Umbilical cord (tissue), 1 donor: Measurements from ENCODE around the gene SLC44A4. TPM values are rescaled to one million over a fixed set of nuclear protein-coding genes. Genes with fewer than 3 reads are reported as not detected.

Experiments used
- total RNA-seq: library from RNA; depleted of rRNA; stranded (reverse); fragments of >200 nt; gene quantifications from one replicate; pipeline ENCODE4 v1.2.3, GENCODE V29; 2014; ENCODE audit warnings: low replicate concordance; ENCODE audit not compliant: insufficient read depth

SLC44A4 gene
- total RNA-seq, 1 donor from 2014 or later: 0.96 TPM

Other genes starting within 250 kb of the SLC44A4 start
- 58.7 TPM for gene BAG6, start 226.3 kb downstream of the SLC44A4 start, total RNA-seq
- gene APOM, start 223.1 kb downstream of the SLC44A4 start, total RNA-seq: not detected
- 24.1 TPM for gene C6orf47, start 218.2 kb downstream of the SLC44A4 start, total RNA-seq
- 9.6 TPM for gene GPANK1, start 214.0 kb downstream of the SLC44A4 start, total RNA-seq
- 36.6 TPM for gene CSNK2B, start 212.9 kb downstream of the SLC44A4 start, total RNA-seq
- gene LY6G5B, start 209.0 kb downstream of the SLC44A4 start, total RNA-seq: 1.2 TPM
- gene LY6G5C, start 197.9 kb downstream of the SLC44A4 start, total RNA-seq: 0.48 TPM
- gene ABHD16A, start 175.7 kb downstream of the SLC44A4 start, total RNA-seq: 33.7 TPM
- not detected for gene LY6G6F, start 172.1 kb downstream of the SLC44A4 start, total RNA-seq
- gene LY6G6D, start 163.6 kb downstream of the SLC44A4 start, total RNA-seq: not detected
- 3.1 TPM for gene LY6G6C, start 157.3 kb downstream of the SLC44A4 start, total RNA-seq
- 3.1 TPM for gene MPIG6B, start 155.6 kb downstream of the SLC44A4 start, total RNA-seq
- gene DDAH2, start 149.7 kb downstream of the SLC44A4 start, total RNA-seq: 87.4 TPM
- 203 TPM for gene CLIC1, start 142.5 kb downstream of the SLC44A4 start, total RNA-seq
- gene MSH5, start 139.0 kb downstream of the SLC44A4 start, total RNA-seq: 8.2 TPM
- gene SAPCD1, start 116.3 kb downstream of the SLC44A4 start, total RNA-seq: not detected
- gene VWA7, start 101.7 kb downstream of the SLC44A4 start, total RNA-seq: not detected
- gene VARS1, start 83.2 kb downstream of the SLC44A4 start, total RNA-seq: 18.8 TPM
- gene LSM2, start 72.0 kb downstream of the SLC44A4 start, total RNA-seq: 28.9 TPM
- 1.4 TPM for gene HSPA1L, start 63.7 kb downstream of the SLC44A4 start, total RNA-seq
- 84.7 TPM for gene HSPA1A, start 63.5 kb downstream of the SLC44A4 start, total RNA-seq
- 37.3 TPM for gene HSPA1B, start 51.3 kb downstream of the SLC44A4 start, total RNA-seq
- gene NEU1, start 16.2 kb downstream of the SLC44A4 start, total RNA-seq: 47.9 TPM
- gene EHMT2, start 18.7 kb upstream of the SLC44A4 start, total RNA-seq: 33.9 TPM
- gene ZBTB12, start 23.1 kb upstream of the SLC44A4 start, total RNA-seq: 1.9 TPM
- gene C2, start 48.7 kb upstream of the SLC44A4 start, total RNA-seq: 27.0 TPM
- gene CFB, start 67.1 kb upstream of the SLC44A4 start, total RNA-seq: 34.7 TPM
- 54.9 TPM for gene NELFE, start 80.0 kb upstream of the SLC44A4 start, total RNA-seq
- gene SKIC2, start 80.2 kb upstream of the SLC44A4 start, total RNA-seq: 34.7 TPM
- gene DXO, start 93.1 kb upstream of the SLC44A4 start, total RNA-seq: 13.2 TPM
- 26.2 TPM for gene C4A, start 103.1 kb upstream of the SLC44A4 start, total RNA-seq
- 32.3 TPM for gene C4B, start 135.8 kb upstream of the SLC44A4 start, total RNA-seq
- not detected for gene CYP21A2, start 159.4 kb upstream of the SLC44A4 start, total RNA-seq
- 24.1 TPM for gene TNXB, start 230.3 kb upstream of the SLC44A4 start, total RNA-seq
- 14.4 TPM for gene ATF6B, start 249.2 kb upstream of the SLC44A4 start, total RNA-seq